Effector memory CD4-positive, alpha-beta T cell (primary cell): ENCODE results near the gene UCKL1.
"Not testable (repeated sequence)": the region's sequence is repeated elsewhere in the genome, so short reads cannot be mapped to it uniquely, and the experiment has no call there.

ENCODE experiments used
- DNase-seq, 3 donors: peaks; one replicate each; pipeline ENCODE4 v3.0.0-alpha.2; 2020
- H3K27ac ChIP-seq: 2 replicates; pipeline ENCODE4 v1.7.0; 2013; ENCODE audit warnings: mild to moderate bottlenecking, low read length, moderate library complexity; ENCODE audit not compliant: insufficient read depth, poor library complexity, severe bottlenecking
- H3K27me3 ChIP-seq: replicated peaks from 2 replicates; pipeline ENCODE4 v1.7.0; 2013; ENCODE audit warnings: mild to moderate bottlenecking, low read length; ENCODE audit not compliant: insufficient read depth, control insufficient read depth, poor library complexity, severe bottlenecking
- H3K36me3 ChIP-seq: 2 replicates; pipeline ENCODE4 v1.7.0; 2013; ENCODE audit warnings: mild to moderate bottlenecking, low read length, moderate library complexity; ENCODE audit not compliant: control insufficient read depth, insufficient read depth
- H3K4me1 ChIP-seq: 2 replicates; pipeline ENCODE4 v1.7.0; 2013; ENCODE audit warnings: low read length, mild to moderate bottlenecking; ENCODE audit not compliant: control insufficient read depth, insufficient read depth, poor library complexity, severe bottlenecking
- H3K4me3 ChIP-seq: 2 replicates; pipeline ENCODE4 v1.7.0; 2013; ENCODE audit warnings: low read length, low read depth, mild to moderate bottlenecking; ENCODE audit not compliant: insufficient read depth, poor library complexity, severe bottlenecking
- H3K9me3 ChIP-seq: 2 replicates; pipeline ENCODE4 v1.7.0; 2013; ENCODE audit warnings: mild to moderate bottlenecking, low read length, moderate library complexity; ENCODE audit not compliant: control insufficient read depth

UCKL1 gene

GRCh38 chr20:63973160-63973479 is 16.9 kb upstream of the UCKL1 start:
- Histone ChIP-seq H3K27ac (no peak overlapping the region), H3K36me3 (peaks cover 12% of the 10 kb centered on the region)
- DNase-seq = no peak

GRCh38 chr20:63972312-63973159 is 16.3 kb upstream of the UCKL1 start:
- no peak for DNase-seq
- no peak overlapping the region for H3K27ac ChIP-seq
- peaks cover 19% of the 10 kb centered on the region for H3K4me1 ChIP-seq
- H3K4me3 ChIP-seq = no peak overlapping the region
- no peaks in the 10 kb centered on the region for H3K27me3 ChIP-seq
- peaks cover 12% of the 10 kb centered on the region for H3K36me3 ChIP-seq
- H3K9me3 ChIP-seq = no peaks in the 10 kb centered on the region

More at GRCh38 chr20:63973160-63973479, 16.9 kb upstream of the UCKL1 start:
- Histone ChIP-seq H3K4me1 (peaks cover 24% of the 10 kb centered on the region), H3K9me3 (no peaks in the 10 kb centered on the region), H3K27me3 (no peaks in the 10 kb centered on the region), H3K4me3 (no peak overlapping the region)

GRCh38 chr20:63971960-63972311 is 15.7 kb upstream of the UCKL1 start:
- Histone ChIP-seq H3K4me1 (peaks cover 14% of the 10 kb centered on the region), H3K36me3 (peaks cover 12% of the 10 kb centered on the region)
- not testable (repeated sequence) for DNase-seq, H3K9me3 ChIP-seq, H3K27ac ChIP-seq, H3K27me3 ChIP-seq, H3K4me3 ChIP-seq

GRCh38 chr20:63970714-63971431 is 14.7 kb upstream of the UCKL1 start:
- Histone ChIP-seq H3K4me3 (no peak overlapping the region), H3K36me3 (peaks cover 12% of the 10 kb centered on the region), H3K27me3 (no peaks in the 10 kb centered on the region), H3K4me1 (peaks cover 14% of the 10 kb centered on the region), H3K9me3 (no peaks in the 10 kb centered on the region), H3K27ac (no peak overlapping the region)
- no peak for DNase-seq

GRCh38 chr20:63969838-63970713 is 13.9 kb upstream of the UCKL1 start, which contains the start of gene ZNF512B:
TSS of gene ZNF512B (minus strand) at chr20:63969930. CDS start at chr20:63967950, 1,980 bp downstream.
- no peaks in the 10 kb centered on the region for H3K9me3 ChIP-seq
- peaks cover 7% of the 10 kb centered on the region for H3K36me3 ChIP-seq
- H3K4me1 ChIP-seq = peaks cover 14% of the 10 kb centered on the region
- peak within 1 kb of the TSS; percentile 49 for H3K4me3 ChIP-seq
- H3K27me3 ChIP-seq = no peaks in the 10 kb centered on the region
- DNase-seq = peak in 1 of 3 donors; percentile 56
- H3K27ac ChIP-seq = peak within 1 kb of the TSS; percentile 74

GRCh38 chr20:63968928-63969760 is 12.9 kb upstream of the UCKL1 start:
- peak overlapping the region; percentile 74 for H3K27ac ChIP-seq
- H3K9me3 ChIP-seq = no peaks in the 10 kb centered on the region
- no peaks in the 10 kb centered on the region for H3K27me3 ChIP-seq
- peak overlapping the region; percentile 49 for H3K4me3 ChIP-seq
- DNase-seq = no peak
- H3K36me3 ChIP-seq = no peaks in the 10 kb centered on the region
- peaks cover 11% of the 10 kb centered on the region for H3K4me1 ChIP-seq

- no peaks in the 10 kb centered on the region for H3K9me3 ChIP-seq
- peaks cover 9% of the 10 kb centered on the region for H3K4me1 ChIP-seq
- H3K4me3 ChIP-seq = peak overlapping the region; percentile 49
- no peaks in the 10 kb centered on the region for H3K27me3 ChIP-seq
- peak overlapping the region; percentile 74 for H3K27ac ChIP-seq
- DNase-seq = no peak
- peaks cover 7% of the 10 kb centered on the region for H3K36me3 ChIP-seq
Measured at GRCh38 chr20:63968136-63968927, 12.1 kb upstream of the UCKL1 start.

- H3K4me3 ChIP-seq = no peak overlapping the region
- DNase-seq = no peak
- no peaks in the 10 kb centered on the region for H3K27me3 ChIP-seq
- peaks cover 14% of the 10 kb centered on the region for H3K36me3 ChIP-seq
- no peak overlapping the region for H3K27ac ChIP-seq
- no peaks in the 10 kb centered on the region for H3K9me3 ChIP-seq
- peaks cover 9% of the 10 kb centered on the region for H3K4me1 ChIP-seq
Measured at GRCh38 chr20:63967330-63968135, 11.3 kb upstream of the UCKL1 start.
